Lower leg skin (tissue), 4 donors: ENCODE measurements around the gene COL27A1. TPM values are rescaled to one million over a fixed set of nuclear protein-coding genes. Genes with fewer than 3 reads are reported as not detected.

ENCODE experiments used
- DNase-seq, 2 donors: peaks; one replicate each; pipeline ENCODE4 v3.0.0-alpha.2; 2019; ENCODE audit warnings: low spot score in 2 of 2
- H3K4me3 ChIP-seq: fragments of 200-600 bp; sonication (generic); 2 replicates; pipeline ENCODE4 v1.5.1; 2017; ENCODE audit warnings: mild to moderate bottlenecking, low read depth; ENCODE audit not compliant: poor library complexity, severe bottlenecking
- POLR2A ChIP-seq, 2 donors: fragments of 450-650 bp; IDR thresholded peaks; one replicate each; pipeline ENCODE4 v1.6.1; 2016 to 2017; ENCODE audit warnings: antibody characterized with exemption in 2 of 2, mild to moderate bottlenecking in 1 of 2, moderate library complexity in 1 of 2
- WGBS, 2 donors: methylation state at CpG; one replicate each; pipeline ENCODE4 v1.1.5; 2018; 5-methylcytosine and 5-hydroxymethylcytosine counted together
- intact Hi-C: fragments of 100-400 bp; cut with DNase I; formaldehyde crosslinking; loops from one replicate; pipeline ENCODE4 v1.15.0; 2023; ENCODE audit warnings: low total_unique reads
- total RNA-seq, 4 donors: library from RNA; depleted of rRNA; stranded (reverse); fragments of >200 nt; gene quantifications; one replicate each; pipeline ENCODE4 v1.1.0, GENCODE V29; 2016
- TF ChIP-seq, protein P1 (sequence below), 3 donors: fragments of 450-650 bp; IDR thresholded peaks; one replicate each; pipeline ENCODE4 v1.5.1; 2016; ENCODE audit warnings: antibody characterized with exemption in 3 of 3, mild to moderate bottlenecking in 3 of 3, moderate library complexity in 2 of 3

COL27A1 gene
- total RNA-seq, 4 donors from 2014 or later = 9.4 to 16.1 (median 12.3) TPM

DNA sequence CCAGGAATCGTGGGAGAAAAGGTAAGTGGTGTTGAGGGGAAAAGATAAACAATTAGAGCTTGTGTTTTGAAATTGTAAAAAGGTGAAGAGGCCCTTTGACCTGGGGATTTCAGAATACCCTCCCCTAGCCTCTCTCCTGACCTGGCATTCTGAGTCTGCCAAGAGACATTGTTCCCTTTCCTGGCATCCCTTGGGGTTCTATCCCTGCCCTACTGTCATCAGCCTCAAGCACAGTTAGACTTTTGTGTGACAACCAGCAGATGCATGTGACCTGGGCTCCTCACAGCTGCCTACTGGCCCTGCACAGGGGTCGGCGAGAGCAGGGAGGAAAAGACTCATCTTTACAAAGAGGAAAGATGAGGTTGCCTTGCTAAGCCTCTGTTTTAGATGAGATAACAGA is 95.3 kb downstream of the COL27A1 start:
- TF ChIP-seq, protein P1, sequence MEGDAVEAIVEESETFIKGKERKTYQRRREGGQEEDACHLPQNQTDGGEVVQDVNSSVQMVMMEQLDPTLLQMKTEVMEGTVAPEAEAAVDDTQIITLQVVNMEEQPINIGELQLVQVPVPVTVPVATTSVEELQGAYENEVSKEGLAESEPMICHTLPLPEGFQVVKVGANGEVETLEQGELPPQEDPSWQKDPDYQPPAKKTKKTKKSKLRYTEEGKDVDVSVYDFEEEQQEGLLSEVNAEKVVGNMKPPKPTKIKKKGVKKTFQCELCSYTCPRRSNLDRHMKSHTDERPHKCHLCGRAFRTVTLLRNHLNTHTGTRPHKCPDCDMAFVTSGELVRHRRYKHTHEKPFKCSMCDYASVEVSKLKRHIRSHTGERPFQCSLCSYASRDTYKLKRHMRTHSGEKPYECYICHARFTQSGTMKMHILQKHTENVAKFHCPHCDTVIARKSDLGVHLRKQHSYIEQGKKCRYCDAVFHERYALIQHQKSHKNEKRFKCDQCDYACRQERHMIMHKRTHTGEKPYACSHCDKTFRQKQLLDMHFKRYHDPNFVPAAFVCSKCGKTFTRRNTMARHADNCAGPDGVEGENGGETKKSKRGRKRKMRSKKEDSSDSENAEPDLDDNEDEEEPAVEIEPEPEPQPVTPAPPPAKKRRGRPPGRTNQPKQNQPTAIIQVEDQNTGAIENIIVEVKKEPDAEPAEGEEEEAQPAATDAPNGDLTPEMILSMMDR (IDR thresholded peaks at IDR 0.05) = no peak
- TF ChIP-seq POLR2A (IDR thresholded peaks at IDR 0.05) = no peak
- no peak for DNase-seq
- WGBS, 2 donors = 41 to 66% methylated on average over 3 of the region's 3 CpGs
- H3K4me3 ChIP-seq = no peak overlapping the region
- intact Hi-C loops = no loop called here

DNA sequence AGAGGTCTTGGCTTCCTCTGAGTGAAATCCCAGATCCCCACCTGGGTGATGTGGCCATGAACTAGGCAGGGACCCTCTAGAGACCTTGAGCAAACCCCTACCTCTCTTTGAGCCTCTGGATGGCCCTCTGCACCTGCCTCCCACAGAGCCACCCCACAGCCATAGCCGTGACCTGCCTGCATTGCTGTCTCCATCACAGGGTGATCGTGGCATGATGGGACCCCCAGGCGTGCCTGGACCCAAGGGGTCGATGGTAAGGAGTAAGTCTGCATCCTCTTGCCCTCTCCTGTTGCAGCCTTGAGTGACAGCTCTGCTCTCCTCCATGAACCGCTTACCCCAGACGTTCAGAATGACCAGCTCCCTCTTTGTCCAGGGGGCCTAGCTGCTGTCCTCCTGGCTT is 97.1 kb downstream of the COL27A1 start:
- DNase-seq = no peak
- H3K4me3 ChIP-seq = no peak overlapping the region
- TF ChIP-seq, protein P1 (IDR thresholded peaks at IDR 0.05) = no peak
- no peak for TF ChIP-seq POLR2A (IDR thresholded peaks at IDR 0.05)
- intact Hi-C loops = no loop called here
- WGBS, 2 donors = 89 to 96% methylated on average over 6 of the region's 6 CpGs

DNA sequence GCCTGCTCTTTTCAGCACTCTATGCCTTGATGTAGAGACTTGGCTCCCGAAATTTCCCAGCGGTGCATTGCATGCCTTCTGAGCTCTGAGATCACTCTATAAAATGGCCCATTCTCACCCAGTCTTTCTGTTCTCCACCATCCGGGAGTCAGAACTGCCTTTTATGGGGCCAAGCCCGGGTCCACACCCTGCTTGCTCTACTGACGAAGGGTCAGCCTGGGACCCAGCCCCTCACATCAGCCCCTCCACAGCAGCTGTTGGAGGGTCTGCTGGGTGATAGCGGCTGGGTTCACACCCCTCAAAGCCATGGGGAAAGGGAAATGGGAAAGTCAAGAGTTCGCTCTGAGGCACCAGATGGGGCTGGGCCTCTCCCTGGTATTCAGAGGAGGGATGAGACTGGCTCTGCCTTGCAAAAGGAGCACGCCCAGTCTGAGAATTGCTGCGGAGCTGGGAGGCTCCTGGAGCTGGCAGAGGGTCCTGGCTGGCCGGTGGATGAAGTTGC is 101.5 kb downstream of the COL27A1 start:
- no peak for DNase-seq
- no peak overlapping the region for H3K4me3 ChIP-seq
- intact Hi-C loops = no loop called here
- TF ChIP-seq POLR2A (IDR thresholded peaks at IDR 0.05) = no peak
- TF ChIP-seq, protein P1 (IDR thresholded peaks at IDR 0.05) = no peak
- WGBS, 2 donors = 72 to 82% methylated on average over 10 of the region's 10 CpGs

DNA sequence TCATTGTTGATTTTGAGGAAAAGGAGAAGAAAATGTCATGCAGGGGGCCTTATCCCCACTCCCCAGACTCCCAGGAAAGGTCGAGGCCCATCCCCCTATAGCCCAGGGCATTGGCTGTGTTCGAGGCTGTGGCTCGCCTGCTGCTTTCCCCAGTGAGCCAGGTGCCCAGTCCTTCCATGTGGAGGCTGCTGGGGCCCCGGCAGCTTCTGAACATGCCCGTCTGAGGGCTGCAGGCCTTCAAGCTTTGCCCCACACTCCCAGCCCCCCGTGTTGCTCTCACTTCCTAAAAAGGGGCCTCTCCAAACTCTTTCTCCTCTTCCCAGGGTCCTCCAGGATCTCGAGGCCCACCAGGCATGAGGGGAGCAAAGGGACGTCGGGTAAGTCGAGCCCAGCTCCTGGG is 102.9 kb downstream of the COL27A1 start:
- no peak overlapping the region for H3K4me3 ChIP-seq
- intact Hi-C loops = no loop called here
- TF ChIP-seq POLR2A (IDR thresholded peaks at IDR 0.05) = no peak
- TF ChIP-seq, protein P1 (IDR thresholded peaks at IDR 0.05) = no peak
- DNase-seq = no peak
- 79 to 81% methylated on average over 10 of the region's 10 CpGs for WGBS, 2 donors

DNA sequence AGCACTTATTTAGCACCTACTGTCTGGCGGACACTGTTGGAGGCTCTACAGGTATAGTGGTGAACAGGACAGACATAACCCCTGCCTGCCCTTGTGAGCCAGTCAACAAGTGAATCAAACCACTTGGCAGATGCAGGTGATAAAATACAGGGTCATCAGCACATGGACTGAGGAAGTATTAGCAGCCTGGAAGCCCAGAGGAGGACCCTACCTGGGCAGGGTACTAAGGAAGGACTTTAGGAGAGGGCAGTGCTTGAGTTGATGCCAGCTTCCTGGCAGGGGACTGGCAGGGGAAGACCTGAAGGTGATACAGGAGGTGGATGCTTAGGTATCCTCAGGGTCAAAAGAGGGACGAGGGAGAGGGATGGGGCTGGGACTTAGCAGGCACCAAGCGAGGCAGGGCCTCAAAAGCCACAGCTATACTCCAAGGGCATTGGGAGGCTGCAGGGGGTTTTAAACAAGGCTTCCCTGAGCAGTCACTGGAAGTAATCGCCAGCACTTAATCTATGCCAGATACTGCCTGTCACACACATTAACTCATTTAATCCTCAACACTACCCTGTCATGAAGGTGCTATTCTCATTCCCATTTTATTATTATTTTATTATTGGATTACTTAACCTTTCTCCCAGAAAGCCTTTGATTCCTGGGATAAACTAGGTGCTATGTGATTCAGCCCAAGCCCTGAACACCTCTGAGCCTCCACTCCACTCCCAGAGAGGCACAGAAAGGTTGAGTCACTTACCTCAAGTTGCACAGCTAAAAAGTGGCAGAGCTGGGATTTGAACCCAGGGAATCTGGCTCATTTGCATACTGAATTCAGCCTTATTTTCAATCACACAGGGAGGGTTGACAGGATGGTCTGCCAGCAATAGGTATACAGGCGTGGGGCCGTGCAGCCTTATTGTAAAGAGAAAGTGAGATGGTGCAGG is 103.8 kb downstream of the COL27A1 start:
- H3K4me3 ChIP-seq = no peak overlapping the region
- TF ChIP-seq, protein P1 (IDR thresholded peaks at IDR 0.05) = no peak
- no peak for DNase-seq
- intact Hi-C loops = no loop called here
- 80 to 88% methylated on average over 6 of the region's 6 CpGs for WGBS, 2 donors
